Endothelial cell of hepatic sinusoid (primary cell): ENCODE measurements around the gene KIF6.

Experiments
- in situ Hi-C: cut with HindIII; loops from 2 replicates; pipeline ENCODE4 v1.10.0; 2017; ENCODE audit warnings: low sequenced_read_pairs

Gene KIF6

DNA sequence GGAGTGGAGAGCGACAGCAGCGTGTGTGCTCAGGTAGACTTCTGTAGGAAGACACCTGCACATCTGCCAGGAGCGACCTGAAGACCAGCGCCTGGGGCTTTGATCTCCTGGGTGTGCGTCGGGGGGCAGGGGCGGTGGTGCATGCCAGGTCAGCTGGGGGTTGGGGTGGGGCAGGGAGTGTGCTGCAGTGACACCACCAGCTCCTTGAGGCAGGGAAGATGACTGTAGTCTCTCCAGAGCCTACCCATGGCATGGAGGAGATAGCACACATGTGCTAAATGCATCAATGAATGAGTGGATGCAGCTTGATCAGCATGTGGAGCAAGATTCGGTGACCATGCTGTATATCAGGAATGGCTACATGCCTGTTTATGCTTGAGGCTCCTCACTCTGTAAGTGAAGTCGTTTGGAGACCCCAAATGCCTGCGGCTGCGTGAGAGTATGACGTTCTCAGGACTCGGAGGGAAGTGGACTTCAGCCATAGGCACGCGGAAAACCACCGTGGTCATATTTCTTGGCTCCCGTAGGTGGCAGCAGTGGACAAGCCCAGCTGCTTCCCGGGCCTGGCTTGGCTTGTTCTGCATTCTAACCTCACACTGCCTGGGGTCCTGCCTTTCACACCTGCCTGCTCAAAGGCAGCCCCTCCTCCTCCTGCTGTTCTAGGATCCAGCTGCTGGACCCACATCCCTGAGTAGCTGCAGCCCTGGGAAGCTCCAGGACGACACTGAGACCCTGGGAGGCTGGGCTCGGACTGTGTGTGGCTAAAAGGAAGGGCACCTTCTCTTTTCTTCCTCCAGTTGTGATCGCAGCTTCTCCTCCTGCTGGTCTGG lies 363.3 kb downstream of the KIF6 start:
- in situ Hi-C loops: no loop called here

- in situ Hi-C loops: no loop called here
Observed at GRCh38 chr6:39360378-39360777, 364.8 kb downstream of the KIF6 start.

DNA sequence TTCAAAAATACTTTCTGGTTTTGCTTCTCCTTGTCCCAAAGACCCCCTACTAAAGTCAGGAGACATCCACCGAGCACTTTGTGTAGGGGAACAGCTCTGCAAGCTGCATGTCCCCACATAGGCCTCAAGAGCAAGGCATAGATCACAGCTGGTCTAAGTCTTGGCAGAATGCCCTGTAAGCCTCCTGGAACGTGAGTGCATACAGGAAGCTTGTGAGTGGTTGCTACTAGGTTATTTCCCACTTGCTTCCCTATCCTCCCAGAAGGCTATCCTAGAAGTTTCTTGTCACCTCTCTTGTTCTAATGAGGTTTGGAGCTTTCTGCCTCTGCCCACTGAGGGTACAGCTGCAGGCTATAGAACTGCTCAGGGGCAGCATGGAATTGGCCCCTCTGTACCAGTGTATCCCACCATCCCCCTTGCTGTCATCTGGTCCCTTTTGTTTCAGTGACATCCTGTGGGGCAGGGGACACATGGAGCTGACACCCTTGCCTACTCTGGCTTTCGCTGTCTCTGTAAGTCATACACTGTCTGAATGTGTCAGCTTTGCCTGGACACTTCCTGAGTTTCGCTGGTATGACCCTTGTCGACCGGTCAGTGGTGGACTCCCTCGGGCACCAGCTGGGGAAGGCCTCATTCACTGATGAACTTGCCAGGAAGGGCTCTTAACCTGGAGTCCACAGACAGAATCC lies 367.1 kb downstream of the KIF6 start:
- in situ Hi-C loops: no loop called here

GRCh38 chr6:39353698-39354315 lies 371.4 kb downstream of the KIF6 start:
- in situ Hi-C loops: no loop called here

GRCh38 chr6:39350723-39351505 lies 374.3 kb downstream of the KIF6 start:
- in situ Hi-C loops: no loop called here

DNA sequence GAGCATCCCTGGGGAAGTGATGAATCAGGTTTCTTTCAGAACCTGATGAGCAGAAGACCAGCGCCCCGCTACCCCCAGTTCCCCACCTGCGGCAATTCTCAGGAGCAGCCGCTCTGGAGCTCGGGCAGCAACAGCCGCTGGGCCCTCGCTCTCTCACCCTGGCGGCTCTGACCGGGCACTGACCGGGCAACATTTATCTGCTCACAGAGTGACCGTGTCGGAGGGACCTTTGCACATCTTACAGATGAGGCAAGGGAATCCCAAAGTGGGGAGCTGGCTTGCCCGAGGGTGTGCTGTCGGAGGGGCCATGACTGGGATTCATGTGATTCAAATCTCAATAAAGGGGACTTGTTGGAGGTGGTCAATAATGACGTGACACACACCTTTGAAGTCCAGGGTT lies 376.5 kb downstream of the KIF6 start:
- in situ Hi-C loops: no loop called here

- in situ Hi-C loops: no loop called here
Observed at GRCh38 chr6:39347906-39348585, 377.2 kb downstream of the KIF6 start.

GRCh38 chr6:39347206-39347605 lies 378.0 kb downstream of the KIF6 start:
- in situ Hi-C loops: no loop called here

DNA sequence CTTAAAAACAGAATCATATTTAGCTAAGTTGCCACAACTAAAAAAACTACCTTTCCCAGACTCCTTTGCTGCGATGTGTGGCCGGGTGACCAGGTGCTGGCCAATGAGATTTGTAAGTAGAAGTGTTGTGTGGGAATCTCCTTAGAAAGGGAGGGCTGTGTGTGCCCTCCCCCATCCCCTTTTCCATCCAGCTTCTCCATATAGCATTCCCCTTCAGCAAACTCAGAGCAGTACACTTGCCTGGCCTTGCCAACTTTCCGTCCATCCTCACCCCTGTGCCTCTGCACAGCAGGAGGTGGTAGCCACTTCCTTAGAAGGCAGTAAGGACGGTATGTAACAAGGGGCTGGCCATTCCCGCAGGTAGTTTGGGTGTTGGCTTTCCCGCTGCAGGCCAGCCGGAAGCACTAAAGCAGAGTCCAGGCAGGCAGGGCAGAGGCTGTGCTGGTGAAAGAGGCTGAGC lies 380.4 kb downstream of the KIF6 start:
- in situ Hi-C loops: no loop called here

GRCh38 chr6:39343396-39343870 lies 381.8 kb downstream of the KIF6 start:
- in situ Hi-C loops: no loop called here

- in situ Hi-C loops: no loop called here
Observed at GRCh38 chr6:39342692-39343395, 382.4 kb downstream of the KIF6 start.

- in situ Hi-C loops: no loop called here
Observed at GRCh38 chr6:39341937-39342336, 383.3 kb downstream of the KIF6 start.

DNA sequence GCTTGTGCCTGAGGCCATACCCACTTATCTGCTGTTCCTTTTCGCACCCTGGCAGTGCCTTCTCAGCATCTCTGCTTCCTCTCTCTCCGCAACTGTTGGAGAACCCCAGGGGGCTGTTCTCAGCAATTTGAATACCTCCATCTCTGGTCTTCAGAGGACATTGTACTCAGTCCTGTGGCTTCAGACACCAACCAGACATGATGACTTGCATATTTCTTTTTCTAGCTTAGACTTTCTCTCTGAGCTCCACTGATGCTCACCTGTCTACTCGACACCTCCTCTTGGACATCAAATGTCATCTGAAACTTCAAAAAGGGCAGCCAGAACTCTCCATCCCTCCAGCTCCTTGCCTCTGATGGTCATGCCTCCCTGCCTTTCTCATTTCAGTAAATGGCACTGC lies 383.9 kb downstream of the KIF6 start:
- in situ Hi-C loops: no loop called here

DNA sequence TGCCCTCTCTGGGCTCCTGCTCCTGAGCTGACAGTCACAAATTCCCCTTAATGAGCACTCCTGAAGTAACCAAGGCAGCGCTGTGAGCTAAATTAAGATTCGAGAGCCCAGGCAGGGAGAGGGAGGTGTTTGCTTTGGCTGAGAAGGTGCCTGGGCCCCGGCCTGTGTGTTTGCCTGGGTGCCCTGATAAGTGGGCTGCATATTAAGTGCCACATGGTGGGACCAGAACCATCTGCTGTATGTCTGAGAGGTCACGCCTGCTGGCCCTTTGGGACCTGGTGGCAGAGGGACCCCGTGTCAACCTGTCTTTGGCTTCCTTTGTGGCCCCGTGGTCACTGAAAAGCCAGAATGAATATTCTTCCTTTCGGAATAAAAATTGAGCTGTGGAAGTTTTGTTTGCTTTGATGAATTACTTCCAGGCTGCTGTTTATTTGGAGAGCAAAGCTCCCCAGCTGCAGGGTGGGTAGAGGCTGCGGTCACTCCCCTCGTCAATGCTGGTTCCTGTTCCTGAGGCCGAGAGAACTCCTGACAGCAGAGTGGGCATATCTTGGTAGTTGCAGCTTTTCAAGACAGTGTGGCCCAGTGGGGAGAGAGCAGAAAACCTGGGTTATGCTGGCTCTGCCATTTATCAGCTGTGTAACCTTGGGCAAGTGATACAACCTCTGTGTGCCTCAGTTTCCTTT lies 385.2 kb downstream of the KIF6 start:
- in situ Hi-C loops: no loop called here

GRCh38 chr6:39339096-39339867 lies 385.9 kb downstream of the KIF6 start:
- in situ Hi-C loops: no loop called here

DNA sequence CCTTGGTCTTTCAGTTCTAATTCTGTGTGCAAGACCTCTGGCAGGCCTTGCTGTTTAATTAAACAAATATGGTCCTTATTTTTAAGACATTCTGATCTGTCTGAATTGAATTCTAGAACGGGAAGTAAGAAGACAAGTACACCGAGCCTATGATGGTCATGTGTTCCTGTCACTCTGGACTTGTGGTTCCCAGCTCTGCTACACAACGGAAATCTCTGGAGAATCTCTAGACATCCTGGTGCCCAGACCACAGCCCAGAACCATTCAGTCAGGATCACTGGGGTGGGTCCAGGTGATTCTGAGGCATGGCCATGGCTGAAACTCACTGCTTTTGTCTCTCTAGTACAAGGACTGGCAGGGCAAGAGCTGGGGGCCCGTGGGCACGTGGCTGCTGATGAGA lies 386.8 kb downstream of the KIF6 start:
- in situ Hi-C loops: no loop called here

GRCh38 chr6:39335780-39336545 lies 389.2 kb downstream of the KIF6 start:
- in situ Hi-C loops: no loop called here
